HEK293 (cell line): ENCODE results near the gene COL1A1.

Experiments
- TF ChIP-seq, protein P1 (sequence below): fragments of 450-650 bp; formaldehyde crosslinking; IDR thresholded peaks from 2 replicates; pipeline ENCODE4 v1.5.1; 2016; ENCODE audit warnings: missing biosample characterization, missing genetic modification characterization
- TF ChIP-seq, protein P2 (sequence below): fragments of 450-650 bp; formaldehyde crosslinking; IDR thresholded peaks from 2 replicates; pipeline ENCODE4 v1.5.1; 2016; ENCODE audit warnings: missing biosample characterization, missing genetic modification characterization
- TF ChIP-seq, protein P3 (sequence below): fragments of 450-650 bp; formaldehyde crosslinking; IDR thresholded peaks from 2 replicates; pipeline ENCODE4 v1.5.1; 2017; ENCODE audit warnings: missing biosample characterization, missing genetic modification characterization

- TF ChIP-seq, protein P1, sequence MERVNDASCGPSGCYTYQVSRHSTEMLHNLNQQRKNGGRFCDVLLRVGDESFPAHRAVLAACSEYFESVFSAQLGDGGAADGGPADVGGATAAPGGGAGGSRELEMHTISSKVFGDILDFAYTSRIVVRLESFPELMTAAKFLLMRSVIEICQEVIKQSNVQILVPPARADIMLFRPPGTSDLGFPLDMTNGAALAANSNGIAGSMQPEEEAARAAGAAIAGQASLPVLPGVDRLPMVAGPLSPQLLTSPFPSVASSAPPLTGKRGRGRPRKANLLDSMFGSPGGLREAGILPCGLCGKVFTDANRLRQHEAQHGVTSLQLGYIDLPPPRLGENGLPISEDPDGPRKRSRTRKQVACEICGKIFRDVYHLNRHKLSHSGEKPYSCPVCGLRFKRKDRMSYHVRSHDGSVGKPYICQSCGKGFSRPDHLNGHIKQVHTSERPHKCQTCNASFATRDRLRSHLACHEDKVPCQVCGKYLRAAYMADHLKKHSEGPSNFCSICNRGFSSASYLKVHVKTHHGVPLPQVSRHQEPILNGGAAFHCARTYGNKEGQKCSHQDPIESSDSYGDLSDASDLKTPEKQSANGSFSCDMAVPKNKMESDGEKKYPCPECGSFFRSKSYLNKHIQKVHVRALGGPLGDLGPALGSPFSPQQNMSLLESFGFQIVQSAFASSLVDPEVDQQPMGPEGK (tag by site-specific recombination) = no peak
- TF ChIP-seq, protein P2, sequence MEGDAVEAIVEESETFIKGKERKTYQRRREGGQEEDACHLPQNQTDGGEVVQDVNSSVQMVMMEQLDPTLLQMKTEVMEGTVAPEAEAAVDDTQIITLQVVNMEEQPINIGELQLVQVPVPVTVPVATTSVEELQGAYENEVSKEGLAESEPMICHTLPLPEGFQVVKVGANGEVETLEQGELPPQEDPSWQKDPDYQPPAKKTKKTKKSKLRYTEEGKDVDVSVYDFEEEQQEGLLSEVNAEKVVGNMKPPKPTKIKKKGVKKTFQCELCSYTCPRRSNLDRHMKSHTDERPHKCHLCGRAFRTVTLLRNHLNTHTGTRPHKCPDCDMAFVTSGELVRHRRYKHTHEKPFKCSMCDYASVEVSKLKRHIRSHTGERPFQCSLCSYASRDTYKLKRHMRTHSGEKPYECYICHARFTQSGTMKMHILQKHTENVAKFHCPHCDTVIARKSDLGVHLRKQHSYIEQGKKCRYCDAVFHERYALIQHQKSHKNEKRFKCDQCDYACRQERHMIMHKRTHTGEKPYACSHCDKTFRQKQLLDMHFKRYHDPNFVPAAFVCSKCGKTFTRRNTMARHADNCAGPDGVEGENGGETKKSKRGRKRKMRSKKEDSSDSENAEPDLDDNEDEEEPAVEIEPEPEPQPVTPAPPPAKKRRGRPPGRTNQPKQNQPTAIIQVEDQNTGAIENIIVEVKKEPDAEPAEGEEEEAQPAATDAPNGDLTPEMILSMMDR (tag by site-specific recombination) = no peak
- TF ChIP-seq, protein P3, sequence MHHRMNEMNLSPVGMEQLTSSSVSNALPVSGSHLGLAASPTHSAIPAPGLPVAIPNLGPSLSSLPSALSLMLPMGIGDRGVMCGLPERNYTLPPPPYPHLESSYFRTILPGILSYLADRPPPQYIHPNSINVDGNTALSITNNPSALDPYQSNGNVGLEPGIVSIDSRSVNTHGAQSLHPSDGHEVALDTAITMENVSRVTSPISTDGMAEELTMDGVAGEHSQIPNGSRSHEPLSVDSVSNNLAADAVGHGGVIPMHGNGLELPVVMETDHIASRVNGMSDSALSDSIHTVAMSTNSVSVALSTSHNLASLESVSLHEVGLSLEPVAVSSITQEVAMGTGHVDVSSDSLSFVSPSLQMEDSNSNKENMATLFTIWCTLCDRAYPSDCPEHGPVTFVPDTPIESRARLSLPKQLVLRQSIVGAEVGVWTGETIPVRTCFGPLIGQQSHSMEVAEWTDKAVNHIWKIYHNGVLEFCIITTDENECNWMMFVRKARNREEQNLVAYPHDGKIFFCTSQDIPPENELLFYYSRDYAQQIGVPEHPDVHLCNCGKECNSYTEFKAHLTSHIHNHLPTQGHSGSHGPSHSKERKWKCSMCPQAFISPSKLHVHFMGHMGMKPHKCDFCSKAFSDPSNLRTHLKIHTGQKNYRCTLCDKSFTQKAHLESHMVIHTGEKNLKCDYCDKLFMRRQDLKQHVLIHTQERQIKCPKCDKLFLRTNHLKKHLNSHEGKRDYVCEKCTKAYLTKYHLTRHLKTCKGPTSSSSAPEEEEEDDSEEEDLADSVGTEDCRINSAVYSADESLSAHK = no peak
Measured at GRCh38 chr17:50244771-50245170, 43.3 kb upstream of the COL1A1 start.
